ENCODE data around the gene MSMP. TPM values are rescaled to one million over a fixed set of nuclear protein-coding genes. Genes with fewer than 3 reads are reported as not detected.

Gene MSMP
- total RNA-seq, 2 experiments from 2014 or later, result 2.3 to 4.1 TPM

DNA sequence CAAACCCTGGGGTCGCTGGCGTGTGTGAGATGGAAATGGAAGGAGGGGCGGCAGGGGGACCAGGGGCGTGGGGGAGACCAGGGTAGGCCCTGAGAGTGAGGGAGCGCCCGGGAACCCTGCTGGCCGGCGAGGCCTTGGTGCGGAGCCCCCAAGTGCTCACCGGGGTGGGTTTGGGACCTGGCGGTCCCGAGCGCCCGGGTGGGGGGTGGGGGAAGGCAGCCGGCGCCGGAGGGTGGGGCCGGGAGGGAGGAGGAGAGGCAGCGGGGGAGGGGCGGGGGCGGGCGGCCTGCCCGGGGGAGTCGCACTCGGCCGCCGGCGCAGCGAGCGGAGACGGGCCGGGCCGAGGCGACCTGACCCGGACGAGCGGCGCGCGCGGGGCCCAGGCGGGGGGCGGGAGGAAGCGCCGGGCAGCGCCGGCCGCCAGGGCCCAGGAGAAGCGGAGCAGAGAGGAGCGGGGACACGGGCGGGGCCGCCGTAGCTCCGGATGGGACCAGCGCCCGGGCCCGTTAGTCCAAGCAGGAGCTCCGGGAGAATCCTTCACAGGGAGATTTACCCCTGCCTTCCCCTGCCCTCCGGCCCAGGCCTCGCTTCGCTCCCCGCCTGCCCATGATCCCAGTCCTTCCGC is 37.3 kb upstream of the MSMP start, which contains the start of gene NPR2:
Gene NPR2, plus strand, starts transcription at position 295 of the 625 bp plus-strand sequence. CDS start 818 bp downstream, outside the sequence.
- DNase-seq (ENCODE audit: low spot score), result no peak
- Histone ChIP-seq H2AFZ (ENCODE audit: low read length) (no peak within 1 kb of the TSS), H4K20me1 (ENCODE audit: insufficient read depth, low read length) (no peaks in the 10 kb centered on the region), H3K79me2 (ENCODE audit: insufficient read depth, low read depth, low read length) (no peaks in the 10 kb centered on the region), H3K9me3 (ENCODE audit: low read length) (no peaks in the 10 kb centered on the region), H3K4me3 (ENCODE audit: low read depth, low read length, poor library complexity, severe bottlenecking) (no peak within 1 kb of the TSS), H3K36me3 (ENCODE audit: insufficient read depth, low read length) (peaks cover 2% of the 10 kb centered on the region; the same call in 1 of the 2 replicates), H3K4me1 (ENCODE audit: insufficient read depth, low read length, poor library complexity, severe bottlenecking) (peaks cover 9% of the 10 kb centered on the region), H3K27ac (ENCODE audit: low read depth, low read length, poor library complexity, severe bottlenecking) (no peak within 1 kb of the TSS), H3K4me2 (ENCODE audit: low read length) (no peak within 1 kb of the TSS), H3K9me2 (ENCODE audit: insufficient read depth, low read length) (no peaks in the 10 kb centered on the region)
- BruUV-seq (replicated peaks), result no TSS peak
- no peak for TF ChIP-seq CTCF (conservative IDR thresholded peaks at IDR 0.05; ENCODE audit: low read length)
- TF ChIP-seq EZH2phosphoT487 (IDR thresholded peaks at IDR 0.05; ENCODE audit: borderline replicate concordance, low read depth, low read length), result no peak
- CTCF ChIA-PET (ENCODE audit: unreplicated experiment), result no interaction called here
- intact Hi-C loops (cut with micrococcal nuclease; ENCODE audit: unreplicated experiment), result loop anchor here (10.0 kb wide), 1 partner anchor 233 kb away; no protein-coding TSS in a partner anchor
- POLR2A ChIA-PET, result interaction anchor here (2.0 kb wide), 1 partner anchor 15 kb away, joined by 4 read pairs; no protein-coding TSS in a partner anchor

GRCh38 chr9:35790385-35791296 is 36.6 kb upstream of the MSMP start:
- no peak overlapping the region for H2AFZ ChIP-seq (ENCODE audit: low read length)
- POLR2A ChIA-PET, result interaction anchor here (0.6 to 1.1 kb wide), 4 partner anchors 12 to 60 kb away, joined by 3 to 4 read pairs (median 3); no protein-coding TSS in a partner anchor
- no peaks in the 10 kb centered on the region for H4K20me1 ChIP-seq (ENCODE audit: insufficient read depth, low read length)

More at GRCh38 chr9:35790385-35791296, 36.6 kb upstream of the MSMP start:
- intact Hi-C loops (cut with micrococcal nuclease; ENCODE audit: unreplicated experiment), result loop anchor here (1.0 to 10.0 kb wide), 3 partner anchors 36 to 234 kb away; no protein-coding TSS in a partner anchor
- Histone ChIP-seq H3K27ac (ENCODE audit: low read depth, low read length, poor library complexity, severe bottlenecking) (no peak overlapping the region), H3K36me3 (ENCODE audit: insufficient read depth, low read length) (peaks cover 3% of the 10 kb centered on the region; the same call in 1 of the 2 replicates), H3K9me3 (ENCODE audit: low read length) (no peaks in the 10 kb centered on the region), H3K4me1 (ENCODE audit: insufficient read depth, low read length, poor library complexity, severe bottlenecking) (peaks cover 12% of the 10 kb centered on the region), H3K9me2 (ENCODE audit: insufficient read depth, low read length) (no peaks in the 10 kb centered on the region), H3K4me2 (ENCODE audit: low read length) (no peak overlapping the region), H3K4me3 (ENCODE audit: low read depth, low read length, poor library complexity, severe bottlenecking) (no peak overlapping the region), H3K79me2 (ENCODE audit: insufficient read depth, low read depth, low read length) (no peaks in the 10 kb centered on the region)
- TF ChIP-seq EZH2phosphoT487 (IDR thresholded peaks at IDR 0.05; ENCODE audit: borderline replicate concordance, low read depth, low read length) (no peak), CTCF (conservative IDR thresholded peaks at IDR 0.05; ENCODE audit: low read length) (peak; percentile 95)
- DNase-seq (ENCODE audit: low spot score), result peak; percentile 73
- CTCF ChIA-PET (ENCODE audit: unreplicated experiment), result interaction anchor here (0.6 to 1.4 kb wide), 6 partner anchors 15 to 92 kb away, joined by 3 to 5 read pairs (median 3); partner anchors contain the start of gene HINT2
- BruUV-seq (replicated peaks), result no TSS peak
